BJ (cell line): ENCODE results near the gene RECQL5. TPM values are rescaled to one million over a fixed set of nuclear protein-coding genes. Genes with fewer than 3 reads are reported as not detected.

Experiments used
- CTCF ChIA-PET: fragments of 350-600 bp; formaldehyde crosslinking; extraction: SDS; loops from one replicate; lab custom pipeline; 2021; ENCODE audit warnings: antibody characterized with exemption, inconsistent platforms; lab: Yijun Ruan, JAX
- POLR2A ChIA-PET: fragments of 300-600 bp; sonication (Branson Sonifier 250); formaldehyde crosslinking; extraction: SDS; loops from one replicate; lab custom pipeline; 2021; ENCODE audit warnings: antibody characterized with exemption; lab: Charles Lee
- DNase-seq: peaks from one replicate; pipeline ENCODE4 v3.0.0-alpha.2; 2011; ENCODE audit warnings: low read depth
- H3K27me3 ChIP-seq: 2 replicates; pipeline ENCODE4 v1.6.0; 2011; ENCODE audit warnings: low read length; ENCODE audit not compliant: control insufficient read depth, insufficient read depth
- H3K36me3 ChIP-seq: 2 replicates; pipeline ENCODE4 v1.5.1; 2011; ENCODE audit warnings: low read length; ENCODE audit not compliant: control insufficient read depth, insufficient read depth
- H3K4me3 ChIP-seq: 2 replicates; pipeline ENCODE4 v1.5.1; 2011; ENCODE audit warnings: low read depth, mild to moderate bottlenecking, control low read depth, low read length
- CTCF ChIP-seq: IDR thresholded peaks from 2 replicates; pipeline ENCODE4 v1.5.1; 2011; ENCODE audit warnings: low read depth, mild to moderate bottlenecking, control low read depth, inconsistent platforms, low read length, moderate library complexity; ENCODE audit not compliant: insufficient read depth
- polyA plus RNA-seq: library from polyadenylated mRNA; depleted of rRNA; stranded (reverse); fragments of >200 nt; gene quantifications from 2 replicates; pipeline ENCODE4 v1.2.3, GENCODE V29; 2011

Gene RECQL5
- polyA plus RNA-seq, 1 experiment = 14.2 TPM

GRCh38 chr17:75689441-75689873, 22.5 kb upstream of the RECQL5 start:
- ChIA-PET POLR2A (no interaction called here), CTCF (interaction anchor here (19.7 kb wide), 1 partner anchor 60 kb away, joined by 607 read pairs; no protein-coding TSS in a partner anchor)
- TF ChIP-seq CTCF = no peak
- Histone ChIP-seq H3K4me3 (no peak overlapping the region), H3K27me3 (no peaks in the 10 kb centered on the region), H3K36me3 (peaks cover 6% of the 10 kb centered on the region)
- no peak for DNase-seq

GRCh38 chr17:75688209-75688825, 21.4 kb upstream of the RECQL5 start:
- Histone ChIP-seq H3K27me3 (no peaks in the 10 kb centered on the region), H3K4me3 (no peak overlapping the region), H3K36me3 (peaks cover 6% of the 10 kb centered on the region)
- ChIA-PET POLR2A (no interaction called here), CTCF (interaction anchor here (1.6 to 19.7 kb wide), 2 partner anchors 13 to 61 kb away, joined by 5 to 607 read pairs; no protein-coding TSS in a partner anchor)
- no peak for TF ChIP-seq CTCF
- no peak for DNase-seq

GRCh38 chr17:75685499-75685898, 18.5 kb upstream of the RECQL5 start:
- H3K27me3 ChIP-seq = no peaks in the 10 kb centered on the region
- no peak for TF ChIP-seq CTCF
- no peak for DNase-seq
- CTCF ChIA-PET = interaction anchor here (0.7 to 19.7 kb wide), 6 partner anchors 7 to 487 kb away, joined by 3 to 607 read pairs (median 7); partner anchors contain the start of gene SMIM5
- no peak overlapping the region for H3K4me3 ChIP-seq
- H3K36me3 ChIP-seq = peaks cover 2% of the 10 kb centered on the region; the same call in 1 of the 2 replicates
- POLR2A ChIA-PET = no interaction called here

GRCh38 chr17:75684924-75685323, 18.0 kb upstream of the RECQL5 start:
- DNase-seq = peak; percentile 78
- H3K27me3 ChIP-seq = no peaks in the 10 kb centered on the region
- POLR2A ChIA-PET = no interaction called here
- CTCF ChIA-PET = interaction anchor here (0.8 to 19.7 kb wide), 6 partner anchors 8 to 84 kb away, joined by 3 to 607 read pairs (median 10); partner anchors contain the start of gene SMIM5
- no peak overlapping the region for H3K4me3 ChIP-seq
- H3K36me3 ChIP-seq = peaks cover 2% of the 10 kb centered on the region; the same call in 1 of the 2 replicates
- no peak for TF ChIP-seq CTCF

- Histone ChIP-seq H3K36me3 (peaks cover 2% of the 10 kb centered on the region; the same call in 1 of the 2 replicates), H3K4me3 (no peak overlapping the region), H3K27me3 (no peaks in the 10 kb centered on the region)
- ChIA-PET POLR2A (interaction anchor here (0.6 to 0.8 kb wide), 2 partner anchors 57 to 96 kb away, joined by 5 to 7 read pairs; no protein-coding TSS in a partner anchor), CTCF (interaction anchor here (0.8 to 19.7 kb wide), 7 partner anchors 9 to 84 kb away, joined by 3 to 607 read pairs (median 7); partner anchors contain the start of gene SMIM5)
- TF ChIP-seq CTCF = no peak
- no peak for DNase-seq
These were observed 17.3 kb upstream of the RECQL5 start for GRCh38 chr17:75684249-75684648.
